Heart left ventricle (tissue), 13 donors: Measurements from ENCODE around the gene DDX43.
"Not testable (repeated sequence)": the region's sequence is repeated elsewhere in the genome, so short reads cannot be mapped to it uniquely, and the experiment has no call there.

Experiments
- POLR2A ChIP-seq, 2 donors: fragments of 450-650 bp; IDR thresholded peaks; one replicate each; pipeline ENCODE4 v1.6.1; 2017; ENCODE audit warnings: antibody characterized with exemption in 2 of 2, mild to moderate bottlenecking in 2 of 2, moderate library complexity in 2 of 2
- TF ChIP-seq, protein P1 (sequence below), 12 donors: fragments of 200-600 bp; sonication (generic) in 4 of 12; IDR thresholded peaks; one replicate each; pipeline versions ENCODE4 v1.5.0 to v1.8.0; 2018 to 2022; ENCODE audit warnings: antibody characterized with exemption in 12 of 12, mild to moderate bottlenecking in 5 of 12
- donor health status: ischemic (EF 13 %, LVEDD 7.1; RV severe dilation, severe dysfunction).
- donor health status: DM: no; HTN: yes; CAD: no.
- donor health status: DM: no; HTN: no; CAD: no.
- donor health status: ischemic (EF 25% LVEDD 6.9; RV normal size, moderate dysfunction).
- donor health status: ischemic (EF 25% LVEDD 5.7; RV mildly dilated, moderate dysfunction).
- donor health status: ischemic (EF 35%, LVEDD 5.7; RV mildly dilated, moderate dysfunction).
- donor health status: nonischemic (EF 11% LVEDD 7.7; RV severe dilation, severe dysfunction).
- donor health status: DM: yes; HTN: yes; CAD: no.
- donor health status: PGD.
- donor health status: ischemic (EF 29% LVEDD 5.4; RV normal size, mild dysfunction).
- donor health status: nonischemic (EF 23%, LVEDD 6.1; RV moderate dilation, normal function).

DNA sequence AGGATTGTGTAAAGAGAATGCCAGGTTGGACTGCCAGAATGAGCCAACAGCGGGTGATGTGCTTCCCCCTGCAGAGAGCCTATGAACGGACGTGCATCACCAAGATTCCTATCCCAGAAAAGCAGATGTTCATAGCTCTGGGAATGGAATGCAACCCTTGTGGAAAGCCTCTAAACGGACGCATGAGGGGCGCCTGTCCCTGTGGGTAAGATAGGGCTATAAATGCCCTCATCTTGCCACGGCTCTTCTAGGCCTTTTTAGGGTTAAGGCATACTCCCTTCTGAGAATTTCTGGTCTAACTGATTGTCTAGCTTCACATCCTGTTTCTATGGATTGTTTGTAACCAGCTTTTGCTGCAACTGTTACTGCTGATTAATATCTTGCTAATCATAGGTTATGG lies 64.8 kb downstream of the DDX43 start:
- TF ChIP-seq POLR2A (IDR thresholded peaks at IDR 0.05) = not testable (repeated sequence)
- TF ChIP-seq, protein P1, sequence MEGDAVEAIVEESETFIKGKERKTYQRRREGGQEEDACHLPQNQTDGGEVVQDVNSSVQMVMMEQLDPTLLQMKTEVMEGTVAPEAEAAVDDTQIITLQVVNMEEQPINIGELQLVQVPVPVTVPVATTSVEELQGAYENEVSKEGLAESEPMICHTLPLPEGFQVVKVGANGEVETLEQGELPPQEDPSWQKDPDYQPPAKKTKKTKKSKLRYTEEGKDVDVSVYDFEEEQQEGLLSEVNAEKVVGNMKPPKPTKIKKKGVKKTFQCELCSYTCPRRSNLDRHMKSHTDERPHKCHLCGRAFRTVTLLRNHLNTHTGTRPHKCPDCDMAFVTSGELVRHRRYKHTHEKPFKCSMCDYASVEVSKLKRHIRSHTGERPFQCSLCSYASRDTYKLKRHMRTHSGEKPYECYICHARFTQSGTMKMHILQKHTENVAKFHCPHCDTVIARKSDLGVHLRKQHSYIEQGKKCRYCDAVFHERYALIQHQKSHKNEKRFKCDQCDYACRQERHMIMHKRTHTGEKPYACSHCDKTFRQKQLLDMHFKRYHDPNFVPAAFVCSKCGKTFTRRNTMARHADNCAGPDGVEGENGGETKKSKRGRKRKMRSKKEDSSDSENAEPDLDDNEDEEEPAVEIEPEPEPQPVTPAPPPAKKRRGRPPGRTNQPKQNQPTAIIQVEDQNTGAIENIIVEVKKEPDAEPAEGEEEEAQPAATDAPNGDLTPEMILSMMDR (IDR thresholded peaks at IDR 0.05) = not testable (repeated sequence)
